Mononuclear cell (primary cell): ENCODE data around the gene RSPH10B2. TPM values are rescaled to one million over a fixed set of nuclear protein-coding genes. Genes with fewer than 3 reads are reported as not detected.
"Not testable (repeated sequence)": the region's sequence is repeated elsewhere in the genome, so short reads cannot be mapped to it uniquely, and the experiment has no call there.

Source experiments
- H3K27me3 ChIP-seq: 2 replicates; pipeline ENCODE4 v1.6.0; 2011; ENCODE audit warnings: low read length, control low read depth; ENCODE audit not compliant: insufficient read depth
- H3K4me1 ChIP-seq: 2 replicates; pipeline ENCODE4 v1.5.1; 2011; ENCODE audit warnings: mild to moderate bottlenecking, low read length, control low read depth; ENCODE audit not compliant: insufficient read depth
- H3K4me3 ChIP-seq: 2 replicates; pipeline ENCODE4 v1.5.1; 2011; ENCODE audit warnings: mild to moderate bottlenecking, low read length, moderate library complexity
- H3K9me3 ChIP-seq: 2 replicates; pipeline ENCODE4 v1.5.1; 2011; ENCODE audit warnings: low read depth, mild to moderate bottlenecking, control low read depth, low read length
- total RNA-seq: library from RNA; depleted of rRNA; stranded (reverse); fragments of >200 nt; gene quantifications from one replicate; pipeline ENCODE4 v1.2.3, GENCODE V29; 2012

RSPH10B2 gene
- total RNA-seq, 1 donor: 0.21 TPM

- not testable (repeated sequence) for H3K9me3 ChIP-seq, H3K4me1 ChIP-seq, H3K27me3 ChIP-seq, H3K4me3 ChIP-seq
Observed at GRCh38 chr7:6847751-6848150, 93.8 kb downstream of the RSPH10B2 start.

Other genes starting within 250 kb of the RSPH10B2 start
- gene GRID2IP, start 202.6 kb upstream of the RSPH10B2 start, total RNA-seq: 0.21 TPM
- 24.1 TPM for gene ZDHHC4, start 176.6 kb upstream of the RSPH10B2 start, total RNA-seq
- 22.2 TPM for gene INTS15, start 164.1 kb upstream of the RSPH10B2 start, total RNA-seq
- gene ZNF853, start 138.5 kb upstream of the RSPH10B2 start, total RNA-seq: 3.8 TPM
- gene ZNF316, start 116.8 kb upstream of the RSPH10B2 start, total RNA-seq: 23.3 TPM
- gene ZNF12, start 47.2 kb upstream of the RSPH10B2 start, total RNA-seq: 17.0 TPM
- gene CCZ1B, start 72.2 kb downstream of the RSPH10B2 start, total RNA-seq: 74.5 TPM